HTERT RPE-1 (cell line): ENCODE results near the gene TMEM51.
"Not testable (repeated sequence)": the region's sequence is repeated elsewhere in the genome, so short reads cannot be mapped to it uniquely, and the experiment has no call there.

ENCODE experiments used
- in situ Hi-C: fragments of 300-500 bp; cut with MboI; formaldehyde crosslinking; loops from 4 replicates; pipeline ENCODE4 v1.14.3; 2020; ENCODE audit warnings: low sequenced_read_pairs

TMEM51 gene

DNA sequence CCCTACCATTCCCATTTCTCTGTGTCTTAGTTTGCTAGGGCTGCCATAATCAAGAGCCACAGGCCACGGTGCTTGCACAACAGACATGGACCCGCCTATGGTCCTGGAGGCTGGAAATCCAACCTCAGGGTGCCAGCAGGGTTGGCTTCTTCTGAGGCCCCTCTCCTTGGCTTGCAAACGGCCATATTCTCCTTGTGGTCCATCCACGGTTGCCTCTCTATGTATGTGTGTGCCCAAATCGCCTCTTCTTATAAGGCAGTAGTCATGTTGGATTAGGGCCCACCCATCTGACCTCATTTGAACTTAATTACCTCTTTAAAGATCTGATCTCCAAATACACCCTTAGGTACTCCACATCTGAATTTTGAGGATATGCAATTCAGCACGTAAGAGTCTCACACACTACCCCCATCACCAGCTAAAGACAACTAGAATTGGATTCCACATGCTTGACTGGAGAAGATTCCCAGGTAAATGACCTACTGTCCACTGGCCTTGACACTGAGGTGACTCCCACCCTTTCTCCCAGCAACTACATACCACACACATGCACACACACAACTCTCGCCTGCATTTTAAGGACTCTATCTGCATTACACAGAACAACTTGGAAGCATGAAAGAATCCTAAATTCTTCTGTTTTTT is 28.3 kb upstream of the TMEM51 start:
- in situ Hi-C loops = no loop called here

GRCh38 chr1:15128077-15128476 is 25.5 kb upstream of the TMEM51 start:
- in situ Hi-C loops = no loop called here

DNA sequence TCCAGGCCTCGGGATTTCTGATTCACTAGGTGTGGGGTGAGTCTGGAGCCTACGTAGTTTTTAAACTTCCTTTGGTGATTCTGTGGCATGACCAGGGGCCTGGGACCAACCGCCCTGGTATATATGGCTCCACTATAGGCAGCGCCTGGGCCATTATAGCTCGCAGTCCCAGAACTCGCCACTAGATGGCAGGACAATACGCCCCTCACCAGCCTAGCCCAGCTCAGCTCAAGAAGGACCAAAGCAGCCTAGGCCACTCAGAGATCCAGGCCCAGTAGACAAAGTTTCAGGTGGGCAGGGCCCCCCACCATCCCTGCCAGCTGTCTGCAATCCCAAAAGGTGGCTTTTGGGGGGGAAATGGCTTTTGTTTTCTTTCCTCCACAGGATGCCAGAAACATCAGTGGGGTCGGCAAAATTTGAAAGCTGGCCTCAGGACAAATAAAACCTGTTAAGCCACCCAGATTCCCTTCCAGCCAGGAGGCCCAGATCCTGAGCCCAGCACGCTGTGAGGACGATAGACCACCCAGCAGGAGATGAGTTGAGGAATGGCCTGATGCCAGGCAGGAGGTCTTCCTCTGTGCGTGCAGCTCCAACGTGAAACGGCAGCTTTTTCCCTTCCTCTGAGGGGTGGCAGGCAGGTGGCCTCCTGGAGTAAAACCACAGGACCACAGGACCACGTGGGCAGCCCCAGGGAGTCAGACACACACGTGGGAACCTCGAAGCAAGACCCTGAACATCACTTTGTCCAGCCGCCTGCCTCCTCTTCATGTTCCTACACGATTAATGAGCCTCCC is 24.8 kb upstream of the TMEM51 start:
- in situ Hi-C loops = no loop called here

GRCh38 chr1:15129944-15130343 is 23.6 kb upstream of the TMEM51 start:
- in situ Hi-C loops = no loop called here

DNA sequence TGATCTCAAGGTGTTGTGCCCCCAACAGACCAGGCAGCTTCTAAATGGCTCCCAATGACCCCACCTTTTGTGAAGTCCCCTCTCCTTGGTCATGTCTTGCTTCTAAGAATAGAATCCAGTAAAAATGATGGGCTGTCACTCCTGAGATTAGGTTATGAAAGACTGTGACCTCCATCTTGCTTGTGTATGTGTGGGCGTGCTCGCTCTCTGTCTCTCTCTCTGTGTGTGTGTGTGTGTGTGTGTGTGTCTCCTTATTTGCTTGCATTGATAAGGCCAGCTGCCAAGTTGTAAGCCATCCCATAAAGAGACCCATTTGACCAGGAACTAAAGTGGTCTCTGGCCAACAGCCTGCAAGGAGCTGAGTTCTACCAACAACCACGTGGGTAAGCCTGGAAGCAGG is 22.9 kb upstream of the TMEM51 start:
- in situ Hi-C loops = no loop called here

DNA sequence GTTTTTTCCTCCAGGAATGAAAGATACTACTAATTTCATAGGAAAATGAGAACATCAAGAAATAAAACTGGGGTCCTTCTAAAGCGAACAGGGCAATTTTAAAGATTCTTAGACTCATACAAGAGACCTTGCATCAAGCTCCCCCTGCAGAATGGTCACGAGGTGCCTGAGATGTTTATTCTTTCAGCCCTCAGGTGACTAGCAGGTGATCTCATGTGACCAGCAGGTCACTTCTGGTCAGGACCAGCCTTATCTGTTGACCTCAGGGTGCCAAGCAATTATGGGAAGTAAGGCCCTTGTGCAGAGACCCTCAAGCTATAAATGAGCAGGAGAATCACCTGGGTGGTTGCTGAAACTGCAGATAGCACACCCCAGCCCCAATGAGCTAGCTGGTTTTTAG is 20.6 kb upstream of the TMEM51 start:
- in situ Hi-C loops = no loop called here

GRCh38 chr1:15134285-15134684 is 19.3 kb upstream of the TMEM51 start:
- in situ Hi-C loops = no loop called here

DNA sequence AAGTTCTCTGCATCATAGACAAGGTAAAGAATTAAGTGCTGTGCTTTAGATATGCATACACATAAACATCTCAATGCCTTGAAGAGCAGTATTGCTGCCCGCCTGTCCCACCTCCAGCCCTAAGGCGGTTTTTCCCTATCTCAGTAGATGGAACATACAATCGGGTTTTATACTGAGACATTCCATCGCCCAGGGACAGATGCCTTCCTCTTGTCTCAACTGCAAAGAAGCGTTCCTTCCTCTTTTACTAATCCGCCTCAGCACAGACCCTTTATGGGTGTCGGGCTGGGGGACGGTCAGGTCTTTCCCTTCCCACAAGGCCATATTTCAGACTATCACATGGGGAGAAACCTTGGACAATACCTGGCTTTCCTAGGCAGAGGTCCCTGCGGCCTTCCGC is 17.9 kb upstream of the TMEM51 start:
- in situ Hi-C loops = not testable (repeated sequence)

DNA sequence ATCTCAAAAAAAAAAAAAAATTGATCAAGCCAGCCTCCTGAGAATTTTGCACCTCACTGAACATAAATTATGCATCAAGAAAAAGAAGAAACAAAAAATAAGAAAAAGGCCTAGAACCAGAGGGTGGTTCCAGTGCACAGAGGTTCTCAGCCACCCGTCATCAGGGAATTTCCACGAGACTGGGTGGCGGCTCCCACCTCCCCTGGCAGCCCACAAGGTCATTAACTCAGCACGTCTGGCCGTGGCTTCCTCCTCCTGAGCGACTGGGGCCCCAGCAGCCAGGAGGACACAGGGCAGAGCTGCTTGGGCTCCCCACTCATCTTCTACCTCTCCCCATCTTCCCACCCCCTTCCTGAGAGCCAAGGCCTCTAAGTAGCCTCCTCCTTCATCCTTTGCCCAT is 15.7 kb upstream of the TMEM51 start:
- in situ Hi-C loops = no loop called here

DNA sequence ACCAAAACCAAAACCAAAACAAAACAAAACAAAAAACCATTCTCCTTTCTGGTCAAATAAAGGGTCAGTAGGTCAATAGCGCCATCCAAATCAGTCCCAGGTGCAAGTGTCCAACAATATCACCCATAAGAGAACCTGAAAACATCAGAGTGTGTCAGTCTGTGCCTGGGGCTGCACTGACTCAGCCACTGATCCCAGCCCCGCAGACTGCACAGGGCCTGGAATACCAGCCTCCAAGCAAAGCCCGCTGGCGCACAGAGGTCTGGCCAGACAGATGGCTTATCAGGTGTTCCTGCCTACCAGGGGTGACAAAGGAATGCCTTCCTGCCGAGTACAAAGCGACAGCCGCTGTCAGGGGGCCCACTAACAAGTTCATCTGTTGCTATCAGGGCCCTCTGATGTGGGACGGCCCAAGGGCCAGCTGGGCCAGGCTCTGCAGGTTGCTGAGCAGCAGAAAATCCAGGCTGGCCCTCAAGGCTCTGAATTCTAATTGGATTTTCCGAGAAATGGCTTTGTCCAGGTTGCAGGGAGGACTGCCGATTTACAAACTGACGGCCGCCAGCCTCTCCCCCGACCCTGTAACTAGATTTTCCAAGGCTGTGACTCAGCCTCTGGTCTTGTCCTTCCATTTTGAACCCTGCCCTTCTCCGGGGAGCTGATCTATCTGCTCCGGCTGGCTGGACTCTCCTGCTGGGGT is 13.7 kb upstream of the TMEM51 start:
- in situ Hi-C loops = no loop called here

- in situ Hi-C loops = no loop called here
Observed at GRCh38 chr1:15141935-15142539, 11.5 kb upstream of the TMEM51 start.

DNA sequence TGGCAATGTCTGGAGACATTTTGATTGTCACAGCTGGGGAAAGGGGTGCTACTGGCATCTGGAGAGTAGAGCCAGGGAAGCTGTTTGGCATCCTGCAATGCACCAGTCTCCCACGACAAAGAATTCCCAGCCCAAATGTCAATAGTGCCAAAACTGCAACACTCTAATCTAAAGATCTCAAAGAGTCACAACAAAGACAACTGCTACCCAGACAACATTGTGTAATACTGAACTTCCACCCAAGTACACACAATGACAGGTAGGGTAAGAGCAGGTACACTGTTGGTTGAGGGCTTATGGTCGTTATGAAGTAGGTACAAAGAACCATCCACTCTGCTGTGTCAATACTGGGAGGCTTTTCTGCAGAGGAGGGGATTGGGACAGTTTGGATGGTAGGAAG is 8.2 kb upstream of the TMEM51 start:
- in situ Hi-C loops = no loop called here

- in situ Hi-C loops = no loop called here
Observed at GRCh38 chr1:15146142-15146680, 7.3 kb upstream of the TMEM51 start.

GRCh38 chr1:15146971-15147376 is 6.6 kb upstream of the TMEM51 start:
- in situ Hi-C loops = no loop called here

DNA sequence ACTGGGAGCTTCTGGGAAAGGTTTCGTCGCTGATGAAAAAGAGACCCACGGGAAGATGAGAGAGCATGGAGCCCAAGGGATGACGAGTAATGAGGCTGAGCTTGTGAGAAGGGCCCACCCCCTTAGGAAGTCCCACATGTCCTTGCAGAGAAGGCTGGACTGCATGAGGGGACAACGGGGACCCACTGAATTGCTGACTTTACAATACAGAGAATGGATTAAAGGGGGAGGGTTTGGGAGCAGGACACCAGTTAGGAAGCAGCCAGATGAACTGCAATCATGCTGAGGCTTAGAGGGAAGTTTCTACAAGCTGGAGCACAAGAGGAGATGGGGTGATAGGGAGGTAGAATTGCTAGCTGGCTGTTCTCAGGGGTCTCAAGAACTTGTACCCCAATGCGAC is 5.5 kb upstream of the TMEM51 start:
- in situ Hi-C loops = no loop called here

GRCh38 chr1:15148475-15148874 is 5.1 kb upstream of the TMEM51 start:
- in situ Hi-C loops = no loop called here

GRCh38 chr1:15148941-15149340 is 4.6 kb upstream of the TMEM51 start:
- in situ Hi-C loops = no loop called here

DNA sequence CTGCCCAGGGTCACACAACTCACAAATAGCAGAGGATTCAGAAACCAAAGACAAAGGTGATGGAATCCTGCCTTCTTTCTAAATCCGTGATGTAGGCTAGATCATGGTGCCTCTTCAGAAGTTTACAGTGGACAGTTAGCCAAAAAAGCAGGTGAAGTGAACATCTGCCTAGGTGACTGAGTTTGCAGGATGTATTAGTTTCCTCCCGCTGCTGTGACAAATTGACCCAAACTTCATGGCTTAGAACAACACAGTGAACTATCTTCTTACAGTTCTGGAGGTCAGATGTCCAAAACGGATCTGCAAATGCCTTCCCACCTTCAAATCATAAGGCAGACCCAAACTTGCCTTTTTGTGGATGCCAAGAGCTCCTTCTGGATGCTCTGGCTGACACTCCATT is 3.2 kb upstream of the TMEM51 start:
- in situ Hi-C loops = no loop called here

DNA sequence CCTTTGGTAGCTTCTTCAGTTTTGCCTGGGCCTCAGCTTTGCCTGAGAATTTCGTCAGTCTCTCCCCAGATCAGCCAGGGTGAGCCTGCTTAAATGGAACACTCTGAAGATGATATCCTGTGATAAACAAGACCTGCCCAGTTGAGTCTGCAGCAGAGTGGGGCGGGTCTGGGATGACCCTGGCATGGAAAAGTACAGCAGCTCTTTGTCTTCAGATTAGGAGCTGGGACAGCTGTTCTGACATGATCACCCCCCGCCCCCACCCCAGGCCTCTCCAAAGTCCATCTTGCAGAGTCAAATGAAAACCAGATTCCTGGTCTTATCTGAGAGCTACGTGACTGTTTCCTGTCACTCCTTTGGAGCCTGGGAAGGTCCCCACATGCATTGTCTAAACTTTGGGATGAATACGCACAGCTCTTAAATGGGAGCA is 2.2 kb upstream of the TMEM51 start:
- in situ Hi-C loops = no loop called here

GRCh38 chr1:15151871-15152270 is 1.7 kb upstream of the TMEM51 start:
- in situ Hi-C loops = no loop called here
